Stimulated activated CD4-positive, alpha-beta T cell treated with anti-CD3 and anti-CD28 coated beads, Interleukin-4, amount 100 ng/mL, for 4 hours (primary cell): ENCODE measurements around the gene RTP2.
A peak's percentile ranks its signal among the peaks of the same experiment; 100 is the strongest.

Source experiments
- DNase-seq, 2 experiments: peaks; one replicate each; pipeline ENCODE4 v3.0.0-alpha.2; 2020

The RTP2 gene

DNA sequence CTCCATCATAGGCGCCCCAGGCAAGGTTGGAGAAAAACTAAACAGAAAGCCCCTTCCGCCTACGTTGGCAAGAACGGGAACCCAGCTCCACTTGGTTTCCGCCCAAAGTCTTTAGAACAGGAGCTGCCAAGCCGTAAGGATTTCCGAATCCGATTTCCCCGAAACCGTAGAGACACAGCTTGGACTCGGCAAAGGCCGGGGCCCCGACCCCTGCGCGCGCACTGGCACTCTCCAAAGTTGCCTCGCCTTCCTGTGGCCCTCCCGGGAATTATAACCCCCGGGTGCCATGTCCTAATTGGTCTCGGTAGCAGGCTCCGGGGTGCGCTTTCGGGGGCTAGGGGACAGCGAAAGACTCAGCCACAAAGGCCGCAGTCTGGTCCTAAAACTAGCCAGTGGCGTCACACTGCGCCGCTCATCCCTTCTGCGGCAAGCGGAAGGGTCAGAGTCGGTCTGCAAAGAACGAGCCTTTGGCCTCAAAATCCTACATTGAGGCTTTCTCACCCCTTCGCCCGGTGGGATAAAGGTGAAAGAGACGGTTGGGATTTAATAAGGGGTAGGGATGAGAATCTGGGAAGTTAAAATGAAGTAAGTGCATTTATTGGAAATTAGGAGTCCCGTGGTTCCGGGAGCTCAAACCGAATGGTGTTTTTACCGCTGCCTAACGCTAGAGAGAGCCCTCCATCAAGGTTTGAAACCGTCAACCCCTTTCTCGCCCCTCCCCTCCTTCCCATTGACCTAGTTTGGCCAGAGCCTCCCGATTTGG, 36.2 kb upstream of the RTP2 start:
- peak; percentile 55 to 67 for DNase-seq

DNA sequence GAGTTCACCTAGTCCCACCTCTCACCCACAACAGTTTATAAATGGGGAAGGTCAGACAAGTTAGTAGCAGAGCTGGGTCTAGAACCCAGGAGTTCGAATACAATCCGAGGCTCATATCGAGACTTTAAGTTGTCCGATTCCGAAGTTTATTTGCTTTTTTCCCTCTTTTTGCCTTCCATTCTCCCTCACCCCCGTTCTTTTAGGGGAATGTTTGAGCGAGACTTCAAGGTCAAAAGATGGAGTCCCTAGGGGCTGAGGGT, 35.6 kb upstream of the RTP2 start:
- no peak for DNase-seq

DNA sequence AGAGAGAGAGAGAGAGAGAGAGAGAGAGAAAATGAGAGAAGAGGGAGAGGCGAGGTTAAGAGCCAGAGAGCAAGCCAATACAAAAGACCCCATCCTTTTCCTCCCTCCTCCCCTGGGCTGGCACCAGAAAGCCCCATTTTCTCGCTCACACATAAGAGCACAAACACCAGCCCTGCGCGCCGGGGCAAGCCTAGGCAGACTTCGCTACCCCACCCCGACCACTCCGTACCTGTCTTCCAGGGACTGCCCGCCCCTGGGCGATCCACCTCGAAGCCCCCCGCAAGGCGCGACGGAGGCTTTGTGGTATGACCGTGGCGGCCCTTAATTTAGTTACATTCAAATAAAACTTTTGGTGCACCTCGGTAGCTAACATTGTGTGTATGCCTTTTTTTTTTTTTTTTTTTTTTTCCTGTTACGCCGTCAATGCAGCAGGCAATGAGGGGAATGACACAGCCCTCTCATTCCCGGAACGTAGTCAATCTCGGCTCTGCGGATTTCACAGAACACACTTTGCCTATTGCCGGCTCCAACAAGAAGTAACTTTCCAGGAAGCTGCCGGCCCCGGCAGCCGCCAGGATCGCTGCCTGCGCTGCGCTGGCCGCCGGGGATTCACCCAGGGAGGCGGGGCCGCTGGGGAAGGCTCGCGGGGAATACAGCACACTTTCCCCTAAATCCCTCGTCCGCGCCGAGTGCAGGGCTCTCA, 35.2 kb upstream of the RTP2 start:
- peak; percentile 42 to 47 for DNase-seq

DNA sequence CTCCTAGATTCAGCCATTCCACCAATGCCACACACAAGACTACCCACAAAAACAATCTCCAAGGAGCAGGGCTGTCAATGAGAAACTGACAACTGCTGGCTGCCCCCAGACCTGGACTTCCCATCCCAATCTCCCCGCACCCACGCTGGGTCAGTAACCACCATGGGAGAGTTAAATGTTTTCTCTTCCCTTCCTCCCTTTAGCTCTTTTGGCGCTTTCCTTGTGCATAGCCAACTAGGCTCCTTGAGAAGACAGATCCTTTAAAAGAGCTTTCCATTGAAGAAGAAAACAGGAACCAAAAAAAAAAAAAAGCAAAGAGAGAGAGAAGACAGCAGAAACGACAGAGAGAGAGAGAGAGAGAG, 34.6 kb upstream of the RTP2 start:
- no peak for DNase-seq

DNA sequence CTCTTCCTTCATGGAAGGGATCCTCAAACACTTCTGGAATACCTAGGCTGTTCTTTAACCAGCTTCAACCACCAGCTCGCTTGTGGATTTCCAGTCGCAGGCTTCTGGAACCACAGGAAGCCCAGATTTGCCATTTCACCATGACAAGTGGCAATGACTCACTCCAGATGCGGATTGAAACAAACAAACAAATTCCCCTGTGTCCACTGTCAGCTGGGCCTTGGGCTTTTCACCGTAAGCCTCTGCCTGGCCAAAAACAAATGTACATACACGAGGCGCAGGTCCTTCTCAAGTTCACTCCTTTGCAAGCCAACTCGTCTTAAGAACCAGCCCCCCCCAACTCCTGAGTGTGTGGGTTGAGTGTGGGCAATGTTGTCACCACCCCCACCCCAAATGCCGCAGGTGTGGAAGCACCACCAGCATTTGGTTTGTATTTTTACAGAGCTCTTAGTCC, 34.1 kb upstream of the RTP2 start:
- DNase-seq, result no peak

DNA sequence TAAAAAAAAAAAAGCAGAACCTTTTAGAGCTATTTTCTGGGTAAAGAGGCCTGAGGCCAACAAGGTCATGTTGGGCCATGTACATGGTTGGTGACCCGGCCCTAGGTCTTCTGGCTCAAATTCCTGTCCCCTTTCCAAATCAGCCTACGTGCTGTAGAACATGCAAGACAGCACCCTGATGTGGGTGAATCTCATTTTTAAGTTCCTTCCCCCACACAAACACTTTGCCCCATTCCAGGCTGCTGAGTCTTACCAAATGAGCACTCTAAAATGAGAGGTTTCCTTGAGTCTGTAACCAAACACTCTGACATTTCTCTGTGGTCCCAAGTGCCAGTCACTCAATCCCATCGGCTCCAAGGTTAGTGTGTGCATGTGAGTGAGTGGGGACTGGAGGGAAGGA, 33.5 kb upstream of the RTP2 start:
- no peak for DNase-seq

DNA sequence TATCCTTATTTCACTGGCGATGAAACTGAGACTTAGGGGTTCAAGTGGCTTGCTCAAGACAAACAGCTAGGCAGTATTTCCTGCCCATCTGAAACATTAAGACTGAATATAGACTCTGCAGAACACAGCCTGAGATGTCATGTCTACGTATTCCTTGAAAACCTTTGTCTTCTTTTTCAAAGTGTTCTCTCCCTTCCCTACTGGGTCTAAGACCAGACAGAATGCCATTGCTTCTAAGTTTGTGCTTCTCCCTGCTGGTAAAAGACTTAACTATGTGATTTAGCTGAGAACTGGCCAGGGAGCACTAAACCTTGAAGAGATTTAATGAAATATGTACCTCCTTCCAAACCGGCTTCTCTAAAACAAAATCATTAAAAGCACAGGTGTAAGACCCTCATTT, 33.0 kb upstream of the RTP2 start:
- no peak for DNase-seq

DNA sequence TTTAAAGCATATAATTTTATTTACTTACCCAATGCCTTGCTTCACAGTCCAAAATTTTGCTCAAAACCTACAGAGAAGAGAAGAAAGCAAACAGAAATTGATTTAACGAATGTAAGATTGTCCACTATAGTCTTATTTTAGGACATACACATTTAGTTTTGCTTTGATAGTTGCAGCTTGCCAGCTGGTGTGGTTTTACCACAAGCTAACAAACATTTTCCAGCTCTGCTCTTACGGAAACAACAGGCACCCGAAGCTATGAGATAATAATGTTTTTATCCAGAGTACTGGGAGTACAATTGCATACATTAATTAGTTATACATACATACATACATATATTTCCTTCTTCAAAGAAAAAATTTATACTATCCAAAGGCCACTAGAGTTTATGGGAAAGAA, 32.5 kb upstream of the RTP2 start:
- no peak for DNase-seq

DNA sequence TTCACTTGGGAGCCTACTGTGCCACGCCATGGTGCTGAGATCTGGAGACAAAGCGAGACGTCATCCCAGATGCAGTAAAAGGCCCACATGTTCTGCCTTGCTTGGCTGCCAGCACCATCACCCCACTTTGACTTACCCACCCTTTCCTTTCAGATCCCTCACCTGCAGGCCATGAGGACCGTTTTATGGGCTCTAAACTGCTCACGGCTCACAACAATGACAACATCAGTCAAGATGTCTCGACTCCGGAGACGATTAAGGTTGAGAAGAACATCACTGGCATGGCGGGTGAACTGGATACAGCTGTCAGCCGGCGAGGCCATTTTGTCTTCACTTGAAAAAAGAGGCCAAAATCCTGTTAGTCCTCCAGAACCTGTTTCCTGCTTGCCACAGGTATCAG, 31.0 kb upstream of the RTP2 start:
- DNase-seq, result no peak

DNA sequence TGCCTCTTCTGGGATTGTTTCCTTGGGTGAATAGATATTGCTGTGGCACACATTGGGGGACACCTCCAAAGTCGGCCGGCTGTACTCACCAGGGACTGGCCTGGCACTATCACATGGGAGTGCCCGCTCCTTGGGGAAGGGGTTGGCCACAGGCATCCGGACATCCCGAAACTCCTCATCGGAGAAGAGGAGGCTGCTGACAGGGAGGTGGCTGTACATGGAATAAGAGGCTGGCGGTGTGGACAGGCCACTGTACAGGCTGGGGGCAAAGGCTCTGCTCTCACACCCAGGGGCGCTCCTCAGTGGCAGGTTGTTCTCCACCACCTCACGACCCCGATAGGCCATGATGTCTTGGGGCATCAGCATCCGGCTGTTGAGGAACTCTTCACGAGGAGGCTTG, 27.2 kb upstream of the RTP2 start:
- no peak for DNase-seq

DNA sequence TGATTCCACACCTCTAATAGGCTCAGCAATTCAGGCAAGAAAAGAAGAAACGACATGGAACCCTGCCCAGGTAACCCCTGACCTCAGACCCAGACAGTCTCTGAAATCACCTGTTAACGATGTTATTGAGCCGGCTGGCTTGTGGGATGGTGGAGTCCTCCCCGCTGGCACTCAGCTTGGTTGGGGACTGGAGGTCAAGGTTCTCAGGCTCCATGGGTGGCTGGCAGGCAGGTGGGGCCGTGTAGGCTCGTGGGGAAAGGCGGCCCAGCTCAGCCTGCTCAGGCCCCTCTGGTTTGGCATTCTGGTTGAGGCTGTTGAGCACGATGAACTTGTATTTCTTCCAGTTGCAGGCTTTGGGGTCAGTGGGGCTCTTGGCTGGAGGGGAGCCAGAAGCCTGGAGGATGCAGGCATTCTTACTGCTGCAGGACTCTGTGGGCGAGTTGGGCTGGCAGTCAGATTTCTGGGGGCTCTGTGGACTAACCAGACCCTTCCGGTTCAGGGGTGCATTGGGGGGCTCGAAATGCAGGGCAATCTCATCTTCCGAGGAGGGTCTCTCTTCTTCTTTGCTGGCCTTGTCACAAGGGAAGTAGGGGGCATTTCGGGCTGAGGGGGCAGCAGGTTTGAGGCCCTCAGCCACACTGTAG, 26.7 kb upstream of the RTP2 start:
- DNase-seq, result no peak

DNA sequence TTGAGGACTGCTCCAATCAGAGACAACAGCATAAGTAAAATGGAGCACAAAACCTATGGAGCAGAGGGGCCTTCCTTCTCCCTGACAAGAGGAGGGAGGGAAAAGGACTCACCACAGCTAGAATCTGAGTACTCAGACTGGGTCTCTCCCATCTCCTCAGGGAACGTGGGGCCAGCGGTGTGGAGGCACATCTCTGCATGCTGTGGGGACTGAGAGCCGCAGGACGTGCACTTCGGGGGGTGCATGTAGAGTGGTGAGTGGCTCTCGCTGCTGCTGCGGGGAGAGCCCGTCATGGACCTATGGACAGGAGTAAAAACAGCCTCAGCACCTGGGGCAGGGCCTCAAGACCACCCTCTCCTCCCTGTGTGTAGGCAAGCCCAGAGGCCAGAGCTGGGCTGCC, 25.9 kb upstream of the RTP2 start:
- no peak for DNase-seq

DNA sequence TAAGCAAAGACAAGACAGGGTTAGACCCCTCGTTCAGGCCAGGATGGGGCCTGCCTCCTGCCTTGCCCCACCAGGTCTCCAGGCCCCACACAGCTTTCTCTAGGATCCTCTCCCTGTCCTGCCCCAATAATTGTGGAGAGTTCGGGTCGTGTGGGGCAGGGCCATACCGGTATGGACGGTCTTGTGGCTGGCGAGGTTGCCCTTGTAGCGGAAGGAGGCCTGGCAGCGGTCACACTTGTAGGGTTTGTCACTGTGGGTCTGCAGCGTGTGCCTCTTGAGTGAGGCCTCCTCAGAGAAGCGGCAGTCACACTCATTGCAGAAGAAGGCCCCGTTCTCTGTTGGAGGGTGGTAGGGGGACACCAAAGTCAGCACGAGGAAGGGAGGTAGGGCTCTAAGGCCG, 24.2 kb upstream of the RTP2 start:
- no peak for DNase-seq

DNA sequence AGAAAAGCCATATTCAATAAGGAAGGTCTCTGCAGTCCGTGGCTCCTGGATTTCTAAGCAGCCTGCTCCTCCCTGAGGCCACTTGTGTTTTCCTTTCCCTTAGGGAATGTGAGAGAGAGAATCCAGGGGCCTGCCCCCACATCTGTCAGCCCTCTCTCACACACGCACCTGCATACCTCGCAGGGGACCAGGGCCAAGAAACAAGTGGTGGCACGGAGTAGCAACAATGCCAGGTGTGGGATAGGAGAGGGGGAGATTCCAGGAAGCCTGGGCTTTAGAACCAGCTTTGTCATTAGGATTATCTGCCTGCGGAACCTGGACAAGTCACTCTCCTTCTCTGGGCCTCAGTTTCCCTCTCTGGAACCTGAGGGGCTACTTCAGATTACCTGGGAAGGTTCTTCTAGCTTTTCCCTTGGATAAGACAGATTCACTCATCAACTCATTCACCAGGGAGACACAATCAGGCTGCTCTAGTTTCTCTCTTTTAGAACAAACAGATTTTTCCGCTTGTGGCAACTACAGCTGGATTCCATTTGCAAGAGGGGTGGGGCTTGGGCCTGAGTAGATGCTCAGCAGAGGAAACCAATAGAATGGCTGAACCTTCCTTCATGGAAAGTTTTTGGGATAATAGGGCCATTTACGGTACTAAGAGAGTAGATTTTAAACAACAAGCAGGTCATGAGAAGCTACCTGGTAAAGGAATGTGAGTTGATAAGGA, 23.5 kb upstream of the RTP2 start:
- DNase-seq, result no peak

DNA sequence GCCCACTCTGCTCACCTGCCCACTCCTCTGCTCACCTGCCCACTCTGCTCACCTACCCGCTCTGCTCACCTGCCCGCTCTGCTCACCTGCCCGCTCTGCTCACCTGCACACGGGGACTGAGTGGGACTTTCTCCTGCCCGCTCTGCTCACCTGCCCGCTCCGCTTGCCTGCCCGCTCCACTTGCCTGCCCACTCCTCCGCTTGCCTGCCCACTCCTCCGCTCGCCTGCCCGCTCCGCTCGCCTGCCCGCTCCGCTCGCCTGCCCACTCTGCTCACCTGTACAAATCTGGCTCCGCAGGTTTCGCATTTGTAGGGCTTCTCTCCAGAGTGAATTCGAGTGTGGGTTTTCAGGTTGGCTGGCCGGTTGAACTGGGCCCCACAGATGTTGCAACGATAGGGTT, 22.9 kb upstream of the RTP2 start:
- DNase-seq, result no peak

DNA sequence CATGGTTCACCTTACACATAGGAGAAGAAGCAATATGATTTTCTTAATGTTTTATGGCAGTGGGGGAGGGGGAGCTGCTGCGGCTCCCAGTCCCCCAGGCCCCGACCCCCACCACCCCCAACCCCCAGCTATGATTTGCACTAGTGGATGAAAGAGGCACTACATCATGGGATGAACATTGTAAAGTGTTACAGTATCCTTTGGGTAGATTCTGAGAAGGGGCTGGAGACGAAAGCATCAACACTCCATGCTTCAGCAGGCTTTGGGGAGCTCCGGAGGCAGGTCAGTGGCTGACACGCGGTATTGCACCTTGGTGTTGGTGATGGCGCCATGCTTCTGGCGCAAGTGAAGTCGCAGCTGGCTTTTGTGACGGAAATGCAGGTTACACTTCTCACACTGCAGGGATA, 19.9 kb upstream of the RTP2 start:
- no peak for DNase-seq

DNA sequence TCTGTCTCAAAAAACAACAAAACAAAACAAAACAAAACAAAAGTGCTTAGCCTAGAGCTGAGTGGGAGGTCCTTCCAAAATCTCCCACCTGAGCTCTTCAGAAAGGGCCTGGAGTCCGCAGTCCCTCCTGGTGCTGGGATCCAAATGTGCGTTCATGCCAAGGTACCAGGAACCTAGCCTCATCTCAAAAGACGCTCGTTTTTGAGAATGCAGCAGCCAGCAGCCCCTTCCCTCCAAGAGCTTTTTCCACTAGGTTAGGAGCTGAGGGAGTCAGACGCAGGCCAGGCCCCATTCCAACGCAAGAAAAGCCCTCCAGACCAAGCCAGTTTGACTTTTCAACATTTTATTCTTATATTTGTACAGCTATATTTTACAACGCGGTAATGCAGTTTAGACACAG, 18.7 kb upstream of the RTP2 start:
- DNase-seq, result no peak

DNA sequence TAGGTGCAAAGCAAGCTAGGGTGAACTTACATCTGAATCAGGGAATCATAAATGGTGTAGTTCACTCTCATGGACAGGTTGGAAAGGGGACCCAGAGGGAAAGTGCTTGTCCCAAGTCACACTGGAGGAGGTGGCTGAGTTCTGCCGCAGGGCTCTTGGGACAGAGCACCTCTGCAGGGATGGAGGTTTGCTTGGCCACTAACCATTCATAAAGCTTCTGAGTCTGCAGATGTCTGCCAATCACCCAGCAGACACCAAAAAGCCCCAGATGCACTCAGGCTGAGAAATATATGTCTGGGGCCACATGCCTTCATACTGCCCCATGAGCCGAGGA, 17.9 kb upstream of the RTP2 start:
- no peak for DNase-seq

DNA sequence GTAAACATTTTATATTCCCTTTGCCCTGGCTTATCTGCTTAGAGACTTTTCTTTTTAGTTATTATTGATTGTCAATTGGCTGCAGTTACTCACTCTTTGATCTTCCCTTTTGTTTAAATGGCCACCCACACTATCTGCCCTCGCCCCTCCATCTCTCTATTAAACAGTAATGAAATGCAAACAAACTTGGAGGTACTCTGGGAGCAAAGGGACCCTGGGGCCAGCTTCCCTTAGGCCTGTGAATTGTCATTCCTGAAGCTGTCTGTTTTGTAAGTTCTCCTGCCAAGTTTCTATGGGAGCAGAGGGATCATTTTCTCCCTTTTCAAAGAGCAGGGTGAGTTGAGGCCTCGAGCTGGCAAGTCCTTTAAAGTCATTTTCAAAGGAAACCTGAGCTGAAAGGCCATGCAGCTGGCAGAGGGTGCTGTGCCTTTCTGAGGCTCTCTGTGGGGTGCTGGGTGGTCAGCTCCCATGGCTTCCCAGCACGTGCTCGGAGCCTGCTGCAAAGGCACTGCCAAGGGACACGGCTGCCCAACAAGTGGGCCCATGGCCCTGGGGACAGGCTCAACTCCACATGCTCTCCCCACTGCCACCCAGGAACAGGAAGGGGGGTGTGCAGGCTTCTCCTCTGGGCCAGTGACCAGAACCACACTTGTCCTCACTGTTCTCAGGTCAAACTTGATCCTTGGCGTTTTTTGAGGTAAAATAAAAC, 17.4 kb upstream of the RTP2 start:
- DNase-seq, result no peak

DNA sequence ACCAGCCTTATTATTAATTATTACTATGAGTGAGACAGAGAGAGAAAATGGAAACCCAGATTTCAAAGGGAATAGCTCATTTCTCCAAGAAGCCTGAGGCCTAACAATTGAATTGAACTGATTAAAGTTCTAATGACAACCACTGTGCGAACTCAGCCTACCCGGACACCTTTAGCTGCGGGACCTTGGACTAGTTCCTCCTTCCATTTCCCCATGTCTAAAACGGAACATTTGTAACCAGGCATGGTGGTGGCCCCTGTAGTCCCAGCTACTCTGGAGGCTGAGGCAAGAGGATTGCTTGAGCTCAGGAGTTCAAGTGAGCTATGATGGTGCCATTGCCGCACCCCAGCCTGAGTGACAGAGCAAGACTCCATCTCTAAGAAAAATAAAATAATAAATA, 16.4 kb upstream of the RTP2 start:
- DNase-seq, result no peak

DNA sequence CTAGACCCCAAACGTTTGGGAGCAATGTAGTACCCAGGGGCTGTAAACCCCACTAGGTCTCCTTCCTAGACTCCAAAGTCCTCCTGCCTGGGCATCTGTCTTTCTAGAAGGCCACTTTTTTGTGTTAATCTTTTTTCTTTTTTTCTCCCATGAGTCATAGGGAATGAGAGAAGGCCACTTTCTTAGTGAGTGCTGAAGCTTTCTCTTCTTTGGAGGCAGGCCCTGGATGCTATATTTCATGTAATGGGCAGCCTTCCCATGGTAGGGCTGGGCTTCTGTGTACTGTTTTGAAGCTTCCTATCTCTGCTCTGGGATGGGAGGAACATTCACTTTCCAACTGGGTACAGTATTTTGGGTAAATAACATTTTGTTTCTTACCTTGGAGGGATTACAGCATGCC, 15.2 kb upstream of the RTP2 start:
- DNase-seq, result no peak

DNA sequence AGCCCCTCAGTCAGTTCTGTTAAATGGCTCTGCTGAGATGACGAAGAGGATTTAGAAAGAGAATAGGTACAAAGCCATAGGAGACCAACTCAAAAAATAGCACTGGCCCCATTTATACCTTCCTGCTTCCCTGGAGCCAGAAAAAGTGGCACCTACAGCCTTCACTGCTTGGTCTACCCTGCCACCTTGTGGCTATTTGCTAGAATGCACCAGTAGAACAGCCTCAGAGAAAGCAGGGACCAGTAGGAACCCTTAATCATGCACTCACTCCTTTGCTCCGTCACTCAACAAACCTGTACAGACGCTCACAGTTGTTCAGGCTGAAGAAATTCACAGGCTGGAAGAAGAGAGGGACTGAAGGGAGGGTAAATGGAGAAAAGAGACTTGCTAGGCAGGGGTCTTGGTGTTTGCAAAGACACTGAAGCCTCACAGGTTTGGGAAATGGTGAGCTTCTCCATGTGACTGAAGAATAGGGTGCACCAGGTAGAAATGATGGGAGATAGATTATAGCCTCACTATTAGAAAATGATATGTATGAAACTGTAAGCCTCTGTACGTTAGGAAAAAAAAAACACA, 12.1 kb upstream of the RTP2 start:
- DNase-seq, result peak; percentile 54 to 64

DNA sequence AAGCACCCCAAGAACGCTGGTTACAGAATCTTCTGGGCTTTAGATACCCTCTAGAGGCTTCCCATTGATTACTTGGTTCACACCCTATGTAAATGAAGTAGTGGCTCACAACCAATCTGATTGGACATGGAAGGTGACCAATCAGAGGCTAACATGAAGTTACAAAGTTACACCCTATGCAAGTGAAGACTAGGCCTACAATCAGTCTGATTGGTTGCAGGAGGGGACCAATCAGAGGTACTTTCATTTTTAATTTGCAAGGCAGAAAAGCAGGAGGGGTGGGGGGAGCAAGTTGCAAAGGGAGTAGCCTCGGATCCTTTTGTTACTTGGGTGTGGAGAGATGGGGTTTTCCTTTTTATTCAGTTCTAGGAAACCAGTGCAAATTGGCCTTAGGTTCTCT, 11.1 kb upstream of the RTP2 start:
- DNase-seq, result no peak
